A172 (cell line): ENCODE measurements around the gene USPL1. TPM values are rescaled to one million over a fixed set of nuclear protein-coding genes. Genes with fewer than 3 reads are reported as not detected.
A peak's percentile ranks its signal among the peaks of the same experiment; 100 is the strongest.

ENCODE experiments used
- DNase-seq: peaks from one replicate; pipeline ENCODE4 v3.0.0-alpha.2; 2015; ENCODE audit warnings: low spot score
- total RNA-seq: library from RNA; depleted of rRNA; stranded (reverse); fragments of >200 nt; shearing (Covaris generic); gene quantifications from 2 replicates; pipeline ENCODE4 v1.2.3, GENCODE V29; 2014

The USPL1 gene
- total RNA-seq, 1 experiment from 2014 or later, result 17.0 TPM

DNA sequence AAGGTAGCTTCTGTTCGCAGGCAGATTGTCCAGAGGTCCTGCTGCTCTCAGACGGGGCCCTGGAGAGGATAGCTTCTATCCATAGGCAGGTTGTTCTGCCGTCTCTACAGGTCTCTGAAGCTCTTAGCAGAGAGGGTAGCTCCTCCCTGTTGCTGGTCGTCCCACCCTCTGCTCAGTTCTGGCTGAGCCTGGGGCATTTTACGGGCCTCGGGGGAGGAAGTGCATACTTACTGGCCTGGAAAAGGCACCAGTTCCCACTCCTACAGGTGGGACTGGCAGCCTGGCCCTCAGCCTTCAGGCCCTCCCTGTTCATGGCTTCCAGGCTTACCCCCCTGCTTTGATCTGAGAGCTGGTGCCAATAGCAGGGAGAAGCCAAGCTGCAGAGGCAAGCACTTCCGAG lies 42.3 kb downstream of the USPL1 start:
- DNase-seq, result no peak

DNA sequence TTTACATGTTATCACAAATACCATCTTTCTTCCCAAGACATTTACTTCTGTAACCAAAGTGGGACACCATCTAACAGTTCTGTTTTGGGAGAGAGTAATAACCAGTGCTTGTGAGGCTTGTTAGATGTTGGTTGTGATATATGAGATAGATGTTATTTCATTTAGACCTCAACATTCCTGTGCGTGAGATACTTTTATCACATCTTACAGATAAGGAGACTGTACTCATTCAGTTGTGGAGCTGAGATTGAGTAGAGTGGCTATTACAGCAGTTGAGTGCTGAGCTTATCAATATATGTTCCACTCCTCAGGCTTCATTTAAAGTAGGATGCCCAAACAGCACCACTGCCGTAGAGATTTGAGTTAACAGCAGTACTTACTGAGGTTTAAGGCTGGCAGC lies 43.1 kb downstream of the USPL1 start:
- DNase-seq, result no peak

DNA sequence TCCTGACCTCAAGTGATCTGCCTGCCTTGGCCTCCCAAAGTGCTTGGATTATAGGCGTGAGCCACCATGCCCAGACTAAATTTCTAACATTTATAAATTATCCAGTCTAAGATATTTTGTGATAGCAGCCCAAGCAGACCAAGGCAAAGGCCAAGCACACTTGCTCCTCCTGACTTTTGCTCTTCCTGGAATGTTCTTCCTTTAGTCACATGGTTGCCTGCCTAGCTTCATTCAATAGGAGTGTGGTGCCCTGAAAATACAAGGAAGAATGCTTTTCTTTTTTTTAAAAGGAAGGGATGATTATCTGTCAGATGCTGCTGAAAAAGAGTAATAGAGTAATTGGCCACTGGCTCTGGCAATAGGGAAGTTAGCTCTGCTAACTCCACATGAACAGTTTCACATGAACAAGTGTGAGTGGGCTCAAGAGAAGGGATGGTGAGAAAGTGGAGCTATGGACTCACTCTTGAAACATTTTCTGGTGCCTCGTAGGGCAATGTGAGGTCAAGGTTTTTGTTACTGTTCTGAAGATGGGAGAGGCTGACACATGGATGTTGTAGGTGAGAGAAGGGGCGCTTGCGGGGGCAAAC lies 47.1 kb downstream of the USPL1 start:
- no peak for DNase-seq

DNA sequence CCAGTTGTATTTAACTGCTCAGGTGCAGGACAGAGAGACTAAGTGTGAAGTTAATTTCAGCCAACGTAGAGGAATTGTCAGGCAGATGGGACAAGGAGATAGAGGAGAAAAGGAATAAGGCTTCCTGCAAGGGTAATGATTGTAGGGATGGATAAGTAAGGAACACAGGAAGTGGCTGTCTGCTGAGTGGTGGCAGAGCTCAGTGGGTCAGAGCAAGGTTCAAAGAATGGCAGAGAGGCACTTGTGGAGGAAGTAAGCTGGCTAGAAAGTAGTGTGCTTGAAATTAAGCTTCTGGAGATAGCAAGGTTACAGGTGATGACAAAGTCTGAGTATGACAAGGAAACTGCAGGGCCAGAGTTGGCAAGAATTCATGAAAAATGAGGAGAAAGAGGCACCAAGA lies 47.9 kb downstream of the USPL1 start:
- DNase-seq, result no peak

DNA sequence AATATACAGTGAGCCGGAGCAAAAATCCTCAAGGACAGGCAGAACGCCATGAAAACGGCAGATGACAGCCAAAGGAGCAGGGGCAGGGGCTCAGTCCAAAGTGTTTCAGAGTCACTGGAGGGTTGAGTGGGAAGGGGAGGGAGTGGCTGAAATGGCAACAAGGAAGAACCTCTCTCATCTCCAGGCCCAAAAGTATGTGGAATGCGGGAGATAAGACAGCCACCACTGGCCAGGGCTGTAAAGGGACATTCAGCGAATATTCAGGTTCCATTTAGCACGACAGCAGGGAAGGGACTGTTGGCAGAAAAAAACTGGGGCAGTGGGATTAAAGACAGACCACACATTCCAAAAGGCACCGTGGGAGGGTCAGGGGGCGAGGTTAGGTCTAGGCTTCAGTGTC lies 48.4 kb downstream of the USPL1 start:
- DNase-seq, result no peak

DNA sequence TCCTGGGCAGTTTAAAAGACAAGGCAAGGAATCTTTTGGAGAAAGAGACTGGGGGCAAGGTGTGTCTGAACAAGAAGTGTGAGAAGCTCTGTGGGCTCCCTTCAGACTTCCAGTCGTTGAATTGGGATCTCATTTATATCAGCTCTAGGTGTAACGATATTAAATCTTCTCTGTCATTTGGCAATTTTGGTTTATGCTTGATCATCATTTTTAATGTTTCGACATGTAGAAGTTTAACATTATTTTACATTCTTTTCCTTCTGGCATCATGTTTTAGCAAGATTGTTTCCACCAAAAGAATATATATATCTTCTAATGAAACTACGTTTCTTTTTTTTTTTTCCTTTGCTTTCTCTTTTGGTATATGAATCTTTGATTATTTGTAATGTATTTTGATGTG lies 49.3 kb downstream of the USPL1 start:
- DNase-seq, result no peak

DNA sequence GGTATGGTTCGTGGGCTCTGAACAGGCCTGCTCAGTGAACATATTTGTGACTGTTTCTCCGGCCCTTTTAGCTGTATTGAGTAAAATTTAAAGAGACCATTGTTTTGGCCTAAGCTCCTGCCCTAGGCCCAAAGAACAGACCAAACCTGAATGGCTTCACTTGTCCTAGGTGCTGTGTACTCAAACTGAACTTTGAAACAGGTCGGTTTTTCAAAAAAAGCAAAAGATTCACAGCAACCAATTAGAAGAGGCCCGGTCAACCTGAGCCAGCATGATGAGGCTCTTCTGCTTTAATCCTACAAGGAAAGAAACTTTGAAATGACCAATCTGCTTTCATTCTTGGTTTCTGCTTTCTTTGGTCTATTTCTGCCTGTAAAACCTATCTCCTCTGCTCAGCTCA lies 50.6 kb downstream of the USPL1 start:
- DNase-seq, result no peak

DNA sequence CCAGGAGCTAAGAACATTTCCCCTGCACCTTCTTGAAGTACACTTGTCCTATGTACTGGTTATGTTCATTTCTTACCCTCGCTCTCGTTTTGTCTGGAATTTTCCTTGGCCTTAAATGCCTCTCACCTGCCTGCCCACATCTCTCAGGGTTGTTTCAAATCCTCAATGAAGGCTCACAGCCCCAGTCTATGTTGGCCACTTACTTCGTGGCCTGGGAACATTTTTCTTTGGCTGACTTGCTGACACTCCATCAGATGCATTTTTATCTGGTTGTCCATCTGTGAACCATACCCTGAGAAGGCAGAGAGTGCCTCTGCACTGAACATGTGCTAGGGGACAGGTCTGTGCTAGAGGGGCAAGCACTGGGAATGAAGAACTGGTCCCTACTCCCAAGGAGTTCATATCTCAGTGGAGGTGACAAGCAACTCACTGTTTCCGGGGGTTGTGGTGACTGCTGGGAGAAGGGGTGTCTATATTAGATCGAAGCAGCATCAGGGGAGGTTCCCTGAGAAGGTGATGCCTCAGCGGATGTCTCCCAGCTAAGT lies 53.6 kb downstream of the USPL1 start:
- no peak for DNase-seq

DNA sequence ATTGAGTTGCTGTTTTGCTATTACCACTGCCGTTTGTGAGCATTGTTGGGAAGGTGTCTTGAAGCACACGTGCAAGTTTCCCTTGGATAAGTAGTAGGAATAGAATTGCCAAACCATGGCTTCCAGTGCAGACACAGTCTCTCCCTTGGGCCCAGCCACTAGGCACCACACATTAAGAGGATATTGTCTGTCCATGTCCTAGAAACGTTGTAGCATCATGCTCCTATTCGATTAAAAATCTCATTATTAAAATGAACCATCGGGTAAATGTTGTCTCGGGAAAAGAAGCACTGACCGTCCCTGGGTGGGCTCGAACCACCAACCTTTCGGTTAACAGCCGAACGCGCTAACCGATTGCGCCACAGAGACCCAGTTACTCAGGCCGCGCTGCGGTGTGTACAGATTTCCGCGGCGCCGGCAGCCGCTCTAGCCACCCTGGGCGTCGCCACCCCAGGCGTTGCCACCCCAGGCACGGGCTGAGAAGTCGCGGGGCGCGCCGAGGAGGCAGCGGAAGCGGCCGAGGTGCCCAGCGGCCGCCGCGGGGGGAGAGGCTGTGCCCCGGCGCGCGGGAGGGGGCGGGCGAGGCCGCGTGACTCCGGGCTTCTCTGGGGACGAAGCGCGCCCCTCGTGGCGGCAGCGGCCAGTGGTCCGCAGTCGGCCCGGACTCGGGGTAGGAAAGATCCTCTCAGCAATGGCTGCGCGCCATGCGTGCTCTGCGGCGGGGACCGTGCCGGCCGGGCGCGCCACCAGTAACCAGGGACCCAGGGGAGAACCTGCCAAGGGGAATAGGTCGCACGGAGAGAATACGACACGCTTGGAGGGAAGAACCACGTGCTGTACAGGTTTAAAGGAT lies 56.2 kb downstream of the USPL1 start:
- DNase-seq, result peak; percentile 92

DNA sequence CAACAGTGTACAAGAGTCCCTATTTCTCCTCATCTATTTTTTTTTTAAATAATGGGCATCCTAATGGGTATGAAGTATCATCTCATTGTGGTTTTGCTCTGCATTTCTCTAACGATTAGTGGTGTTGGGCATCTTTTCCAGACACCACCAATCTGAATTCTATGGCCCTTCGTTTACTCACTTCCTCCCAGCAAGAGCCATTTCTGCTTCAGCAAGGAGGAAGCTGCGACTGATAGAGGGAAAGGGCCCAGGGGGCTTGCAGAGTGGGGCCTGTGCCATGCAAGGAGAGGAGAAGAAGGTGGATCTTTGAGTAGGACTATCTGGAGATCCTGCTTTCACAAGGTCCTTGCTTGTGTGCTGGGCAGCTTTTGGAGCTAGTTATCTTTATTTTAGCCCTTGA lies 58.0 kb downstream of the USPL1 start:
- DNase-seq, result no peak

DNA sequence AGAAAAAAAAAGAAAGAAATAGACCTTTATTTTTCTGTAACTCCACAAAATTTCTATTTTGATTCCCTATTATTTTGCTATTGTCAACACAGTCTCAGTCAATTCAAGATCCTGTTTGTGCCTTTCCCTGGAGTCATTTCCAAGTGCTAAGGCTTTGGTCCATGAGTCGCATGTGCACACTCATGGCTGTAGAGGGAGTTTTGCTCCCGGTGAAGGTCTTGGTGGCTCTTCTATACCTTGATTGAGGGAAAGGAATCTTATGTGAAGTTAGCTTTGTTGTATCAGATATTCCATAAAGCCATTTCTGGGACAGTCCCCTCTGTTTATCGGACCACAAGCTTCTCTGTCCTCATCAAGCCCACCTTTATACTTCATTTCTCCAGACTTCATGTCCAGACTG lies 59.0 kb downstream of the USPL1 start:
- DNase-seq, result peak; percentile 28

DNA sequence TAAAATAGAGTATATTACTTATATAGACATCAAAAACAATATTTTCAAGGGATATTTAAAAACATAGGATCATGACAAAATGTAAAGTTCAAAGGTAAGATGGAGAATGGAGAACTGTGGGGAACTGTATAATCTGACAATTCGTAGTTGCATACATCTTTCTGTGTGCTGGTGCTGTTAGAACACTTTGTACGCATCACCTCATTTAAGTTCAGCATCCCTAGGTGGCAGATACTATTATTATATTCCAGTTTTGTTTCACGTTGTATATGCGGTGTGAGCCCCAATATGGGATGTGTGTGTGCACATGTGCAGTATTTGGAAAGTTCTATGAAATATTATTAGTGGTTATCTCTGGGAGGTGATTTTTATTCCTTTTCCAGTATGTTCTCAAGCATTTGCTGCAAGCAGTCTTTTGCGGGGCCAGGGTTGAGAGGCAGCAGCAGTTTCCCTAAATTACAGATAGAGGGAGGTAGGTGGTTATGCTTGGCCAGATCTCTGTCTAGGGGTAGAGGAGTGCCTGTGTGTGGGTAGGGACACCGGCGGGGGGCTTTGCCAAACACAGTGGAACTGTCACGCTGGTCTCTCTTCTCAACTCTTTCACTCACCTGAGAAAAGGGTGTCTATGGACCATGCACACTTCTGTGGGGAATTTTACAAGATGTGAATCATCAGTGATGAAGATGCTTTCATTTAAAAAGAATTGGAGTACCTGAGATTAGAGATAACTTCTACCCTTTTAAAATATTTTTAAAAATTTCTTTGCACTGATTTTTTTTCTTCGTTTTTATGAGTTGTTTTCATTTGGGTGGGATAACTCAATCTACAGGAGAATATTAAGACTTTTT lies 62.0 kb downstream of the USPL1 start:
- DNase-seq, result peak; percentile 16

DNA sequence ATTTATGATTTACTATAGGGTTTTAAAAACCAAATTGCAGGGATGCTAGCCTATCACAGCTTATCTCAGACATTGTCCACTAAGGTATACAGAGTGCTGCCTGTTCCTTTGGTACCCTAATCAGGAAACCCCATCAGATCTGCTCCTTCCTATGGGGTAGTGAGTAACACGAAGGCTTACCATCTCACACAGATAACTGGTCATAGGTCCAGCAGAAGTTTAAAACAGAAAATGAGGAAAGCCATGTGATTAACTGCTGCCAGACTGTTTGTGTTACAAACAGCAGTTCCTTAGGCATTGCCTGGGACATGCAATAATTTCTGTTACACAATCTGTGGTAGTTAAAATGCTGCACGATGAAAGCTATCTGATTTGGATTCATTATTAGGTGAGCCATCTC lies 64.1 kb downstream of the USPL1 start:
- DNase-seq, result peak; percentile 2

DNA sequence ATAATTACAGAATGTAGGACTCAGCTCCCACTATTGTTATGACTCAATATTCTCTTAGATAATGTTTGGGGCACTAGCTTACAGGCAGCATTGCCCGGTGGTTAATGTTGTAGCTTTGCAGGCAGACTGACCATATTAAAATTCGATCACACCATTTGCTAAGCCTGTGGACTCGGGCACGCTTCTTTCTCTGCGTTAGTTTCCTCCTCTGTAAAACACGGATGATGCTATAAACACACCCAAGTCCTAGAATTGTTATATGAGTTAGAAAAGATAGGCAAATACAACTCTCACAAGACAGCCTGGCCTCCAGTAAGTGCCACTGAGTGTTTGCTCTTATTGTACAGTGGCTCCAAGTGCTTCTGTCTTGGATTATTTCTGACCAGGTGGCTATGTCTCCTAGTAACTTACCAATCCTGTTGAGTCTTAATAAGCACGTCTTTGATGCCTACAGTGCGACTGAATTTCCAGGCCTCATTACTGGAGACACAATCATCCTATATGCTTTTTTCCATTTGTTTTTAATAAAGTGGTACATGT lies 67.7 kb downstream of the USPL1 start:
- no peak for DNase-seq

DNA sequence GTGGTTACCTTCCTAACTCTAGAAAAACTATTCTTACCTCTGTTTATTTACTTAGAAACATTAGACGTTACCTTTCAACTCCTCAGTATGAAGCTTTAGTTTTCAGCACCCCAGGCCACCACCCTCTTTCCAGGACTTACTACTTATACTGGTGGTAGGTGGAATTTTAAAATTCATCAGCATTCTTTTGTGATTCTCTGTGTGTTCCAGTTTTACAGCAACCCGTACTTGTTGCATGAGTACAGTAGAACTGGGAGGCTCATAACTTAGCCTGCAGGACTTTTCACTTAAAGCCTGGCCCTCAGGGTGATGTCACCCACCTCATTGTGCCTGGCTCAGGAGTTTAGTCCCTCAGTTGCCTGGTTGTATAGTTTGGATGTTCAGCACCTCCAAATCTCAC lies 68.3 kb downstream of the USPL1 start:
- DNase-seq, result no peak

DNA sequence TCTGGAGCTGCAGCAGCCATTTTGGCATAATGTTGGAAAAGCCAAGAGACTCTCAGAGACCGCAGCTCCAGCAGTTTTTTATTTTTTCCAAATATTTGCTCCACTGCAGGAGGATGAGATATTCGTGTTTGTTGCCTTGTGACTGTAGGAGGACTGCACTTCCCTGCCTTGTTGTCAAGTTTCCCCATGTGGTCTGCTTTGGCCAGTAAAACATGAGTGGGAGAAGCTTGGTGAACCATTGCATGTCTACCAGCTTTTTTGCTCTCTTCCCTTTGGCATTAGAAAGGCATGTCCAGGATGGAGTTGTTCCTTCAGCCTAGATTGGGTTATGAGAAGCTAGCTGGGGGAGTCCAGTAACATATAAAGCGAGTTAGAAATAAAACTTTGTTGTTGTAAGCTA lies 69.9 kb downstream of the USPL1 start:
- DNase-seq, result no peak

DNA sequence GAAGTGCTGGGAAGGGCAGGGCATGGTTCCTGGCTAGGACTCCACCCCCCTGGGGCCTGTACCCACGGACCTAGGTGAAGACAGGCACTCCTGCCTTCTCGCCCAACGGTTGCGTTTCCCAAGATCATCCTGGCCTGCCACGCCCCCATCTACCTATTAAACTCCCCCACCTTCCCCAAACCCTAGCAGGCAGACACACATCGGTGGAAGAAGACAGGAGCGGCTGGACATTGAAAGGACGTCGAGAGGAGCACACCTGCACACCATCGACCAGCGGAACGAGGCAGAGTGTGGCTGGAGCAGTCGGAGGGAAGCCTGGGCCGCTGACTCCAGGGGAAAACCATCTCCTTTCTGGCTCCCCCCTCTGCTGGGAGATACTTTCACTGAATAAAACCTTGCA lies 72.0 kb downstream of the USPL1 start:
- DNase-seq, result no peak

DNA sequence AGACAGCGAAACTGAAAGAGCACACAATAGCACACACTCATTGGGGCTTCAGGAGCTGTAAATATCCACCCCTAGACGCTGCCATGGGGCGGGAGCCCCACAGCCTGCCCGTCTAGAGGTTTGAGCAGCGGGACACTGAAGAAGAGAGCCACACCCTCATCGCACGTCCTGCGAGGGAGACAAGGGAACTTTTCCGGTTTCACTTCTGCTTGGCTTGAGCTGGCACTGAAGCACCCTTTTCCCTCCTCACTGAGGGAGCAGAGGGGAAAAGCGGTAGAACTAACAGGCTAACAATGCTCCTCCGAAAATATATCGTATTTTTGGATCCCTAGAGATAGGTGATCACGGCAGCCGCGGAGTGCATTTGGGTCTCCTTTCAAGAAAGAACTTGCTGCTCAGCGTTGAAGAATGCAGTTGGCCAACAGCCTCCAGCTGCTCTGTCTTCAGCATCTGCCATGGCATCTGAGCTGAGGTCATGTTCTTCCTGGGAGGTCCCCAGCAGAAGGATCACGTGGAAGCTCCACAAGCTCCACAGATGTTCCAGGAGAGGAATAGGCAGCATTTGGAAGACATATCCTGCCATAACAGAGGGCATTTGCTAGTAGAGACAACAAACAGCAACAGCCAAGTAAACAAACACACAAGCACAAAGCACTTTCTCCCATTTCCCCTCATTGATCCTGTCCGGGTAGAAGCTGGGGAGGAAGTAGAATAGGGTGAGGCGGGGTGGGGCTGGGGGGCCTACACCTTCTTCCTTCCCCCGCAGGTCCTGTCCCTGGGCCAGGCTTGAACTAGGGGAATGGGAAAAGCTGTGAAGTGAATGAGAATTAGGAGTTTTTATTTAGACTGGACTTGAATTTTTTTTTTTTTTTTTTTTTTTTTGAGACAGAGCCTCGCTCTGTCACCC lies 72.8 kb downstream of the USPL1 start:
- peak; percentile 72 for DNase-seq

DNA sequence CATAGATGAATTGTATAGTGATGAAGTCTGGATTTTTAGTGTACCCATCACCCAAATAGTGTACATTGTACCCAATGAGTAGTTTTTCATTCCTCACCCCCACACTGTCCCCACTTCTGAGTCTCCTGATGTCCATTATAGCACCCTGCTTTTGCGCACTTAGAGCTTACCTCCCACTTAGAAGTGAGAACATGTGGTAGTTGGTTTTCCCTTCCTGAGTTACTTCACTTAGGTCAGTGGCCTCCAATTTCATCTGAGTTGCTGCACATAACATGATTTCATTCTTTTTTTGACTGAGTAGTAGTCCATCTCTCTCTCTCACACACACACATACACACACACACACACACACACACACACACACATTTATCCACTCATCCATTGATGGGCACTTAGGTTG lies 74.4 kb downstream of the USPL1 start:
- no peak for DNase-seq

DNA sequence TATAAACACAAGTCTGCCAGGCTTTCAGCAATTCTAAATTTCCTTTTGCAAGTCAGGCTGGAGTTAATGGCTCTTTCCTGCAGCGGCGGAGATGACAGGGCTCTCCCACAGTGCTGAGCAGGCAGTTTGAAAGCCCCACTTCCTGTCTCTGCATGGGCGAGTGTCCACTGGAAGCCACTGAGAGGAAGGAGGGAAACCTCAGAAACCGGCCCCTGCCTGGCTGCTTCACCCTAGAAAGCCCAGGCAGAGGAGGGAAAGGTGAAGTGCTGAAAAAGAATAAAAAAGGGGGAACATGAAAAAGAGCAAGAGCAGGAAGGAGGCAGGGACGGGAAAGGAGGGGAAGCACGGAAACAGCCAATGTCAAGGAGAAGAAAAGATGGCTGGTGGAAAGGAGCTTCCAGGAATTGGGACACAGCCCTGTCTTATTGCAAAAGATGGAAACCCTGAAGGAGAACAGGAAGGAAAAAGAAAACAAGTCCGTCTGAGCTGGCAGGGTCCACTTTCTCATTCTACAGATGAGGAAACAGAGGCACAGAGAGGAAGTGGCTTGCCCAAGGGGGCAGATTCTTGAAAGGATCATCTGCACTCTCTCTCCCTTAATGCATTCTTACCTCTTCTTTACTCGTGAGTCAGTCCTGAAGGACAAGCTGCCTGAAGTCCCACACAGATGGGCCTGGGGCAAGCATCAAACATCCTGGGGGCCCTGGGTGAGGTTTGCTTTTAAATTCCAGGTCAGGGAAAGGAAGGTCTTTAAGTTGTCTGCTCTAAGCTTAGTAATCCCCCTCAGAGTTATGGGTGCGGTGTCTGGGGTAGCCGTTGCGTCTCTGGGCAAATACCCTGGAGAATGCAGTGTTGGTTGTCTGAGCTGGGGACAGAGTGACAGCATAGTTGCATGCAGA lies 78.8 kb downstream of the USPL1 start:
- peak; percentile 32 for DNase-seq
